Body of pancreas (tissue), 4 donors: ENCODE measurements around the gene POLR2H. TPM values are rescaled to one million over a fixed set of nuclear protein-coding genes. Genes with fewer than 3 reads are reported as not detected.

Experiments
- ATAC-seq: fragments of 150-250 bp; one replicate; pipeline ENCODE4 v1.9.1; 2016
- DNase-seq, 4 donors: peaks; one replicate each; pipeline ENCODE4 v3.0.0-alpha.2; 2019
- H3K27ac ChIP-seq, 4 donors: fragments of 200-600 bp; sonication (generic); 1 replicate in 3 of 4; 2 replicates in 1 of 4; pipeline versions ENCODE4 v1.5.1 to v1.6.1; 2016 to 2019; ENCODE audit warnings: mild to moderate bottlenecking in 1 of 4, mixed read lengths in 1 of 4, moderate library complexity in 1 of 4
- H3K27me3 ChIP-seq, 2 donors: fragments of 200-600 bp; sonication (generic); one replicate each; pipeline ENCODE4 v1.6.0; 2016; ENCODE audit warnings: mild to moderate bottlenecking in 1 of 2
- H3K36me3 ChIP-seq, 2 donors: fragments of 200-600 bp; sonication (generic); replicated peaks in 1 of 2; 2 replicates each; pipeline ENCODE4 v1.5.1; 2016; ENCODE audit warnings: low read depth in 2 of 2; ENCODE audit not compliant: insufficient read depth in 1 of 2
- H3K4me1 ChIP-seq: fragments of 200-600 bp; sonication (generic); one replicate; pipeline ENCODE4 v1.6.0; 2016
- H3K4me3 ChIP-seq, 2 donors: fragments of 200-600 bp; sonication (generic); 1 replicate in 1 of 2; 2 replicates in 1 of 2; pipeline ENCODE4 v1.5.1; 2016 to 2019
- H3K9me3 ChIP-seq, 3 donors: fragments of 200-600 bp; sonication (generic); 1 replicate in 2 of 3; 2 replicates in 1 of 3; pipeline ENCODE4 v1.5.1; 2016
- CTCF ChIP-seq, 7 experiments: fragments of 450-650 bp in 4 of 7; fragments of 200-600 bp in 3 of 7; sonication (generic) in 3 of 7; IDR thresholded peaks; one replicate each; pipeline ENCODE4 v1.5.1; 2016 to 2019; ENCODE audit warnings: antibody characterized with exemption in 7 of 7
- POLR2A ChIP-seq, 3 donors: fragments of 450-650 bp; IDR thresholded peaks; one replicate each; pipeline ENCODE4 v1.6.1; 2016; ENCODE audit warnings: antibody characterized with exemption in 3 of 3, mild to moderate bottlenecking in 2 of 3
- WGBS, 2 donors: methylation state at CpG; one replicate each; pipeline ENCODE4 v1.1.5; 2017; 5-methylcytosine and 5-hydroxymethylcytosine counted together
- intact Hi-C: fragments of 100-400 bp; cut with DNase I; formaldehyde crosslinking; loops from one replicate; pipeline ENCODE4 v1.15.1; 2023
- total RNA-seq, 2 donors: library from RNA; depleted of rRNA; stranded (reverse); fragments of >200 nt; gene quantifications; one replicate each; pipeline ENCODE4 v1.1.0, GENCODE V29; 2016

POLR2H gene
- total RNA-seq, 2 donors from 2014 or later: 32.4 to 137 TPM

- intact Hi-C loops: no loop called here
- H3K9me3 ChIP-seq: no peaks in the 10 kb centered on the region
- no peaks in the 10 kb centered on the region for H3K36me3 ChIP-seq
- no peaks in the 10 kb centered on the region for H3K27me3 ChIP-seq
- ATAC-seq: no peak
- no peak for DNase-seq
- 79 to 95% methylated on average over 4 to 11 of the region's 11 CpGs for WGBS, 2 donors
- H3K4me1 ChIP-seq: peaks cover 40% of the 10 kb centered on the region
- no peak for TF ChIP-seq POLR2A (IDR thresholded peaks at IDR 0.05)
- TF ChIP-seq CTCF (IDR thresholded peaks at IDR 0.05): no peak
- no peak overlapping the region for H3K27ac ChIP-seq
- no peak overlapping the region for H3K4me3 ChIP-seq
These were observed 8.0 kb upstream of the POLR2H start for GRCh38 chr3:184353546-184353941.

GRCh38 chr3:184354121-184354728 lies 7.3 kb upstream of the POLR2H start:
- TF ChIP-seq CTCF (IDR thresholded peaks at IDR 0.05) (peak; percentile 44 to 77 (median 54)), POLR2A (IDR thresholded peaks at IDR 0.05) (no peak)
- 45 to 46% methylated on average over 5 to 18 of the region's 18 CpGs for WGBS, 2 donors
- H3K36me3 ChIP-seq: no peaks in the 10 kb centered on the region
- H3K27me3 ChIP-seq: no peaks in the 10 kb centered on the region
- H3K4me1 ChIP-seq: peaks cover 47% of the 10 kb centered on the region
- no peak overlapping the region for H3K27ac ChIP-seq
- no peaks in the 10 kb centered on the region for H3K9me3 ChIP-seq
- DNase-seq (peak; percentile 50 to 68 (median 58)), ATAC-seq (no peak)
- intact Hi-C loops: no loop called here
- H3K4me3 ChIP-seq: no peak overlapping the region

- ATAC-seq (no peak), DNase-seq (no peak)
- H3K27me3 ChIP-seq: no peaks in the 10 kb centered on the region
- H3K27ac ChIP-seq: no peak overlapping the region
- H3K9me3 ChIP-seq: no peaks in the 10 kb centered on the region
- intact Hi-C loops: no loop called here
- H3K4me3 ChIP-seq: no peak overlapping the region
- WGBS, 2 donors: 74 to 79% methylated on average over 6 to 8 of the region's 8 CpGs
- peaks cover 51% of the 10 kb centered on the region for H3K4me1 ChIP-seq
- no peak for TF ChIP-seq CTCF (IDR thresholded peaks at IDR 0.05)
- TF ChIP-seq POLR2A (IDR thresholded peaks at IDR 0.05): no peak
- no peaks in the 10 kb centered on the region for H3K36me3 ChIP-seq
These were observed 6.8 kb upstream of the POLR2H start for GRCh38 chr3:184354754-184355153.

- Histone ChIP-seq H3K36me3 (no peaks in the 10 kb centered on the region), H3K9me3 (no peaks in the 10 kb centered on the region), H3K27ac (no peak overlapping the region), H3K27me3 (no peaks in the 10 kb centered on the region), H3K4me3 (no peak overlapping the region), H3K4me1 (peaks cover 47% of the 10 kb centered on the region)
- ATAC-seq (no peak), DNase-seq (no peak)
- TF ChIP-seq CTCF (IDR thresholded peaks at IDR 0.05) (no peak), POLR2A (IDR thresholded peaks at IDR 0.05) (no peak)
- 79 to 85% methylated on average over 14 to 18 of the region's 18 CpGs for WGBS, 2 donors
- intact Hi-C loops: no loop called here
These were observed 6.1 kb upstream of the POLR2H start for GRCh38 chr3:184355261-184356040.
